Mucosa of stomach (tissue), 1 donor: ENCODE measurements around the gene SH3RF3.
A peak's percentile ranks its signal among the peaks of the same experiment; 100 is the strongest.

Experiments
- H3K27me3 ChIP-seq: one replicate; pipeline ENCODE4 v1.7.0; 2013; ENCODE audit warnings: mild to moderate bottlenecking, low read length; ENCODE audit not compliant: control insufficient read depth, insufficient read depth
- H3K36me3 ChIP-seq: one replicate; pipeline ENCODE4 v1.7.0; 2013; ENCODE audit warnings: low read length; ENCODE audit not compliant: control insufficient read depth, insufficient read depth
- H3K4me1 ChIP-seq: one replicate; pipeline ENCODE4 v1.7.0; 2013; ENCODE audit warnings: mild to moderate bottlenecking, low read length; ENCODE audit not compliant: control insufficient read depth, insufficient read depth
- H3K4me3 ChIP-seq: one replicate; pipeline ENCODE4 v1.7.0; 2013; ENCODE audit warnings: low read length
- H3K9ac ChIP-seq: one replicate; pipeline ENCODE4 v1.7.0; 2013; ENCODE audit warnings: mild to moderate bottlenecking, low read length, moderate library complexity
- H3K9me3 ChIP-seq: one replicate; pipeline ENCODE4 v1.7.0; 2013; ENCODE audit warnings: mild to moderate bottlenecking, low read length, moderate library complexity; ENCODE audit not compliant: control insufficient read depth
- donor health status: Pancreatic carcinoma.

The SH3RF3 gene

DNA sequence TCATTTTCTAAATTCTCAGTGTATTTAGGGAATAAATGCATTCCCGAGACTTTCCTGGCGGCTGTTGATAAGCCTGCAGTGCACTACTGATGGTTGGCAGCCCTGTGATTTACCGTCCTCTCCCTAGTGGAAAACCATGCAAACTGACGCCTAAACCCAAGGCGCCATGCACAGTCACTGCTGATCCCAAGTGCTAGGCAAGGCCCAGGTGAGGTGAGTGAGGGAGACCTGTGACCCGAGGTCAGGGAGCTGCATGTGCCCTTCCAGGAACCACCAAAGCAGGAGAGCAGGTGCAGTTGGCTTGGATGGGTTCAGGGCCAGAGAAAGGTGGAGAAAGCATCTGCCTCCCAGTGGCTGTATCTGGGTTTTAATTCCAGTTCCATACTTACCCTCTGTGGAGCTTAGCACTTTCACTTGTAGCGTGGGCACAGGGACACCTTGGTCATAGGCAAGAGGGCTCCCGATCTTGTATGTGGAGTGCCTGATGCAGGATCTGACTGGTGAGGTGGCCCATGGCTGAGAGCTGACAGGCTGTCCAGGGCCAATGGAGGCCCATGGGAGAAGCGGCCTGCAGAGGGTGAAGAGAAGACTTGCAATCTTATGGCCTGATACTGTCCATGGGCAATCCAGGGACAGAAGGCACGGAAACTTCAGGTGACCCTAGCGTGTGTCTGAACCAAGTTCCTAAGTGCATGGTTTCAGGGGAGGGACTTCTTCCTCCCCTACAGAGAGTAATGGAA lies 131.3 kb downstream of the SH3RF3 start:
- Histone ChIP-seq H3K27me3 (no peaks in the 10 kb centered on the region), H3K9me3 (no peaks in the 10 kb centered on the region), H3K4me3 (no peak overlapping the region), H3K9ac (no peak overlapping the region), H3K4me1 (peaks cover 15% of the 10 kb centered on the region), H3K36me3 (no peaks in the 10 kb centered on the region)

DNA sequence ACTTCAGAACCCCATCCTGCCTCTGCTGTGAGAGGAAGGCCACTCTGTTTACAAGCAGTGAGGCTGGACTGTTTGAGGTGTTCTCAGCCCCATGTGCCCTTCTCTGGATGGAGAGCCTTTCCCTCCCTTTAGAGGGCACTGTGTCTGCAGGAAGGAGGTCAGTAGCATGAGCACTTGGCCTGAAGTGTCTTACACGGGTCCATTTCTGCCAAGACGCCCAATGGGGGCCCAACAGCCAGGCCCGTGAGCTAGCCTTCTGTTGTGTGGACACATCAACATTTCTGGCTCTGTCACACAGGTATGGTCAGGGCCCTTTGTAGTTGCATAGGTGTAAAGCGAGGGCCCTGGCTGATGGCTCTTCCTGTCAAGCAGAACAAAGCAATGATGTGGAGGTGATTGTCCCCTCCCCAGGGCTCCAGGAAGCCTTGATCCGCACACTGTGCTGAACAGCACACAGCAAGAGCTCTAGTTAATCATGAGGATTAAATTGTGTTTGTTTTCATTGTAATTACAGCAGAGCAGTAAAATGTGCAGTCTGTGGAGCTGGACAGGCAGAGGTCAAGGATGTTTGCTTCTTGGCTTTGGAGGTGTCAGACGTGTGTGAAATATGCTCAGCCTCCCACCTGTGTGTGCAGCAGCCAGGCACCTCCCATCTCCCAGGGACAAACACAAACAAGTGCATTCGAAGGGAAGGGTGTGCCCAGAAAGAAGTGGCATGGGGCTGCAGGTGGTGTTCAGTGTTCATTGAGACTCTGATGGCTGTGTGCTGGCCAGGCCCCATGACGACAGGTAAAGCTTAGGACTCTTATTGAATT lies 132.1 kb downstream of the SH3RF3 start:
- Histone ChIP-seq H3K9ac (no peak overlapping the region), H3K9me3 (no peaks in the 10 kb centered on the region), H3K4me3 (no peak overlapping the region), H3K27me3 (no peaks in the 10 kb centered on the region), H3K4me1 (peaks cover 15% of the 10 kb centered on the region), H3K36me3 (no peaks in the 10 kb centered on the region)

DNA sequence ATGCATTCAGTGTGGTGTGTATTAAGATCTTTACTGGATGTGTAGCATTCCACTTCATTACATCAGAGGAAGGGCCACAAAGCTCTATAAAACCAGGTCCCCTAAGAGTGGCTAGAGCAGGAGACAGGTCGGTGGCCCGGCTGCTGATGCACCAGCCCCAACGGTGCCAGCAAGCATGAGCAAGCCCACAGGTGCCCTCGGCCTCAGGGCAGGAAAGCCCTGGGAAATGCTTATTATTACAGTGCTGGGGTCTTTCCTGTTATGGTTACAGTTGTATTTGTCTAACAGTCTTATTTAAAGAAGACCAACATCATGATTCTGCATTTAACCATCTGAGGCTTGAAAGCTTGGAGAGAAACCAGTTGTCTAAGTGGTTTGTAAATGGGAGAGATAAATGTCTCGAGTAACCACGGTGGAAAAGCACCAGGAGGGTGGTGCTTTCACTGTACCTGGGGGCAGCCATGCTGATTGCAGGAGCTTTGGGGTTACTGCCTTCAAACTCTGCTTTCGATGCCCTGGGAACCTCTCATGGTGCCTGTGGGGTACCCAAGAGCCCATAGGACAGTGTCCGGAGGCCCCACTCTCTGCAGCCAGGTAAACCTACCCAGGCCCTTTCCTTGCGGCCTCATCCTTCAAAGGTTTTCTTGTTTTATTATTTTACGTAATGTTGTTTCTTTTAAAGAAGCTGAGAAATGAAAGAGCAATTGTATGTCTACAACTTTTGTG lies 133.1 kb downstream of the SH3RF3 start:
- H3K27me3 ChIP-seq = no peaks in the 10 kb centered on the region
- H3K4me1 ChIP-seq = peaks cover 16% of the 10 kb centered on the region
- H3K9ac ChIP-seq = no peak overlapping the region
- H3K36me3 ChIP-seq = no peaks in the 10 kb centered on the region
- H3K4me3 ChIP-seq = no peak overlapping the region
- no peaks in the 10 kb centered on the region for H3K9me3 ChIP-seq

GRCh38 chr2:109264595-109265328 lies 135.8 kb downstream of the SH3RF3 start:
- Histone ChIP-seq H3K36me3 (no peaks in the 10 kb centered on the region), H3K9me3 (no peaks in the 10 kb centered on the region), H3K9ac (no peak overlapping the region), H3K27me3 (no peaks in the 10 kb centered on the region), H3K4me3 (no peak overlapping the region), H3K4me1 (peaks cover 21% of the 10 kb centered on the region)

DNA sequence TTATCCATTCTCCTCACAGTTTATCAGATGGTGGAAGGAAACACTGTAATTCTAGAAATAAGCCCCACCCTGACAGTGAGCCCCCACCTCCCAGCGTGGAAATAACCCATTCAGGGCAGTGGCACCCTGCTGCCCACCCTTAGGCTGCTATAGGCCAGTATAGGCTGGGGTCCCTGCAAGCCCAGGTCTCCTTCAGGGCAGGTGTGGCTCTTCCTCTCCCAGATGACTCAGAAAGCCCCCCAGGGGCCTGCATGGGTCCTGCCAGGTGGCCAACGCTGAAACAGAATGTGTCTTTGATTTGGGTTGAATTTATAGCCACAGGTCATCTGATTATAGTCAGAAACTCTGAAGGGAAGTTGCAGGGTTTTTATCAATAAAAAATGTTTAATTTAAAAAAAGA lies 136.4 kb downstream of the SH3RF3 start:
- H3K9ac ChIP-seq = no peak overlapping the region
- H3K4me3 ChIP-seq = no peak overlapping the region
- H3K4me1 ChIP-seq = peaks cover 27% of the 10 kb centered on the region
- H3K36me3 ChIP-seq = no peaks in the 10 kb centered on the region
- no peaks in the 10 kb centered on the region for H3K27me3 ChIP-seq
- no peaks in the 10 kb centered on the region for H3K9me3 ChIP-seq

GRCh38 chr2:109265953-109266352 lies 136.9 kb downstream of the SH3RF3 start:
- Histone ChIP-seq H3K4me1 (peaks cover 31% of the 10 kb centered on the region), H3K4me3 (no peak overlapping the region), H3K9me3 (no peaks in the 10 kb centered on the region), H3K9ac (no peak overlapping the region), H3K36me3 (no peaks in the 10 kb centered on the region), H3K27me3 (no peaks in the 10 kb centered on the region)

DNA sequence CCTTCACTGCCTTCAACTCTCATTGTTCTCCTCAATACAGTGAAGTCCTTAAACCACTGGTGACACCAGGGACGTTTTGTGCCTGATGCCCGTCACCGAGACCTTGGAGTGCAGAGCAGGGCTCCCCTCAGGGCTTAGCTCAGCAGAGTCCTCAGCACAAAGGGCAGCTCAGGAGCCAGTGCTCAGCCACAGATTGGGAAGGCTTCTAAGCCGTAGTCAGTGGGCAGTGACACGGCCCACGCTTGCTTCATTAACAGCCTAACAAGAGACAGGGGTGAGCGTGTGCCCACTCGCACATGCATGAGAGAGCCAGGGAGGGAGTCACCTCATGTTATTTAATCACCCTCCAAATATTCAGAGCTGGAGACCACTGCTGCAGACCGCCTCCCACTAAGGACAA lies 137.5 kb downstream of the SH3RF3 start:
- H3K4me3 ChIP-seq = no peak overlapping the region
- no peaks in the 10 kb centered on the region for H3K9me3 ChIP-seq
- H3K9ac ChIP-seq = no peak overlapping the region
- H3K27me3 ChIP-seq = no peaks in the 10 kb centered on the region
- no peaks in the 10 kb centered on the region for H3K36me3 ChIP-seq
- H3K4me1 ChIP-seq = peaks cover 31% of the 10 kb centered on the region

DNA sequence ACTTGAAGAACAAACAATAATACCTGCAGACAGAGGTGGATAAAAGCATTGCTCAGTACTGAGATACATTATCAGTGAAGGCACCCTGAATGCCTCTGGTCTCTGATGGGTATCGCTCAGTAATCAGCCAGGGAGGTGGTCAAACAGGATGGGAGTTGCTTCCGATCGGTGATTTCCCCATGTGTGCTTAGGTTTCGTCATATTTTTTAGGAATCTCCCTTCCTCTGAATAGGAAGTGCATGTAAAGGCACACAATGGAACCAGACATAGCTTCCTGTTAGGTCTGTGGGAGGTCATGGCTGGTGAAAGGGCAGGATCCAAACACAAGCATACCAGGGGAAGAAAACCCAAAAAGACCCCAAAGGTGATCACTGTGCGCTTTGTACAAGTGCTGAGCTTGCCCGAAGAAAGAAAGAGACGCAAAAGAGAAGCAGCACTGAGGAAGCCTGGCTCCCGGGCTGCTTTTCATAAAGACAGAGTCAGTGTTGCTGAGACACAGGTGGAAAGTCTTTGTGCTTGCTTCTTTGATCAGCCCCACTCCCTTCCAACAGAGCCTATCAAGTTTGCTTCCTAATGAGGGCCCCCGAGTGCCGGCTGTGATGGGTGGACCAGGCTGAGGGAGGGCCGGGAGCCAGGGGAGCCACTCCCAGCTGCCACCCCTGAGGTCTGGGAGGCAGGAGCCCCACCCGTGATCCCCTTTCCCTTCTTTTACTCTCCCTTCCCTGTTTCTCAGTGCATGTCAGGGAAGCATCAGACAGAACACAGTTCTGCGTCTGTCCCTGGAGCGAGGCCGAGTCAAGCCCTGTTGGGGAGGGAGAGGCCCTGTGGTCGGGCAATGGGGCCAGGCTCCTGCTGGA lies 138.2 kb downstream of the SH3RF3 start:
- Histone ChIP-seq H3K4me3 (no peak overlapping the region), H3K9ac (no peak overlapping the region), H3K27me3 (no peaks in the 10 kb centered on the region), H3K36me3 (no peaks in the 10 kb centered on the region), H3K9me3 (no peaks in the 10 kb centered on the region), H3K4me1 (peaks cover 31% of the 10 kb centered on the region)

- H3K36me3 ChIP-seq = no peaks in the 10 kb centered on the region
- H3K27me3 ChIP-seq = no peaks in the 10 kb centered on the region
- H3K4me1 ChIP-seq = peaks cover 31% of the 10 kb centered on the region
- no peak overlapping the region for H3K4me3 ChIP-seq
- H3K9me3 ChIP-seq = no peaks in the 10 kb centered on the region
- H3K9ac ChIP-seq = no peak overlapping the region
Measured at GRCh38 chr2:109268916-109269315, 139.9 kb downstream of the SH3RF3 start.

DNA sequence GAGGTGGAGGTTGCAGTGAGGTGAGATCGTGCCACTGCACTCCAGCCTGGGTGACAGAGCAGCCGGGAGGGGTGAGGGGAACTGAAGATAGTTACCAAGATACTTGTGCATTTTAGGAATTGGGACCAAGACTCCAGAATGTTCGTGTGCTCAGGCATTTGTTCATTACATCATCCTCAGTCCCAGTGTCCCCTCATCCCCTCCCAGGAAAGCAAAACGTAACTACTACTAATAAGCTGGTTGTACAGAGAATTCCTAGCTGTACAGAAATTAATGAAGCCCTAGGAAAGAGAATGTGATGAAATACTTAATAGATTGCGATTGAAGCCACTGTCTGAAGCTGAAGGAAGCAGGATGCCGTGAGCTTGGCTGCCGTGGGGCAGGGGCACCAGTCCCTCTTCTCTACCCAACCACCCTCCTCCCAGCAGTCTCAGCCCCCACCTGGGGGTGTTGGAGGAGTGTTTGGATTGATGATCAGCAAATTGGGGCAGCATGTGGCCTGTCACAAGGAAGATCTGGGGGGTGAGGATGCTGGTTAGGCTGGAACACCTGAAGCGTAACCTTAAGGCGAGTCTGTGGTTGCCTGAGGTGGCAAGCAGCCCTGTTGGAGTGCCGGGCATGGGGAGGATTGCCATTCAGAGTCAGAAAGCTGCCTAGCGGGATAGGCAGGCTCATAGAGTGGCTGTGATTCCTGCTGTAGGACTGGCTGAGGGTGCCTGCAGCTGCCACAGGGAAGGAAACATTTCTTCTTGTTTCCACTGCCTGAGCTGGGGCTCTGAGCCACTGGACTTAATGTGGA lies 140.9 kb downstream of the SH3RF3 start:
- Histone ChIP-seq H3K9me3 (no peaks in the 10 kb centered on the region), H3K4me3 (no peak overlapping the region), H3K9ac (peak overlapping the region; percentile 13), H3K36me3 (no peaks in the 10 kb centered on the region), H3K4me1 (peaks cover 31% of the 10 kb centered on the region), H3K27me3 (no peaks in the 10 kb centered on the region)
